Measurements from ENCODE around the gene FRMD1.

DNA sequence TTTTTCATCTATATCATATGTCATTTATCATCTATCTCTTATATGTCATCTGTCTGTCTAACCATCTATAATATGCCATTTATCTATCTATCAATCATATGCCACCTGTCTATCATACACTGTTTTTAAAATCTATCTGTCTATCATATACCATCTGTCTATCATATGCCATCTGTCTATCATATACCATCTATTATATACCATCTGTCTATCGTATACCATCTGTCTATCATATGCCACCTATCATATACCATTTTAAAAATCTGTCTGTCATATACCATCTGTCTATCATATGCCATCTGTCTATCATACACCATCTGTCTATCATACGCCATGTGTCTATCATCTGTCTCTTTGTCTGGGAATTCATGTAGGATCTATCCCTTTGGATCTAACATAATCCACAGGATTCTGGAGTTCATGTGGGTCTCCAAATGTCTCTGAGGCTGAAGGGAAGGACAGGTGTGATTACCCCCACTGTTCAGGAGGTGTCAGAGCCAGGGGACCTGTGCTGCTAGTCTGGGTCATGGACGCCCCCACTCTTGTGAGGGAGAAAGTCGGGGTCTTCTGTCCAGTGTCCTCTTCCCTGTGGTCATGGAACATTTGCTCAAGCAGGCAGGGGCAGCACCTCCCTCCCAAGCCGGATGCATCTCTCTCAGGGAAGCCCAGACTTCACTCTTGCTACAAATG is 36.9 kb upstream of the FRMD1 start:
- no peak for TF ChIP-seq POLR2AphosphoS5 (IDR thresholded peaks at IDR 0.05; ENCODE audit: low read depth, low read length)
- TF ChIP-seq POLR2A (IDR thresholded peaks at IDR 0.05; ENCODE audit: low read depth, low read length) = no peak
